HG02678 (cell line): ENCODE results near the gene UFD1.
A peak's percentile ranks its signal among the peaks of the same experiment; 100 is the strongest.

ENCODE experiments used
- ATAC-seq: cut with Tn5 transposase; IDR thresholded peaks from one replicate; pipeline ENCODE4 v1.9.1; 2021; ENCODE audit warnings: mild to moderate bottlenecking, moderate library complexity; ENCODE audit not compliant: unreplicated experiment

The UFD1 gene

GRCh38 chr22:19430890-19431541 lies 48.0 kb downstream of the UFD1 start:
- peak; percentile 3 for ATAC-seq

DNA sequence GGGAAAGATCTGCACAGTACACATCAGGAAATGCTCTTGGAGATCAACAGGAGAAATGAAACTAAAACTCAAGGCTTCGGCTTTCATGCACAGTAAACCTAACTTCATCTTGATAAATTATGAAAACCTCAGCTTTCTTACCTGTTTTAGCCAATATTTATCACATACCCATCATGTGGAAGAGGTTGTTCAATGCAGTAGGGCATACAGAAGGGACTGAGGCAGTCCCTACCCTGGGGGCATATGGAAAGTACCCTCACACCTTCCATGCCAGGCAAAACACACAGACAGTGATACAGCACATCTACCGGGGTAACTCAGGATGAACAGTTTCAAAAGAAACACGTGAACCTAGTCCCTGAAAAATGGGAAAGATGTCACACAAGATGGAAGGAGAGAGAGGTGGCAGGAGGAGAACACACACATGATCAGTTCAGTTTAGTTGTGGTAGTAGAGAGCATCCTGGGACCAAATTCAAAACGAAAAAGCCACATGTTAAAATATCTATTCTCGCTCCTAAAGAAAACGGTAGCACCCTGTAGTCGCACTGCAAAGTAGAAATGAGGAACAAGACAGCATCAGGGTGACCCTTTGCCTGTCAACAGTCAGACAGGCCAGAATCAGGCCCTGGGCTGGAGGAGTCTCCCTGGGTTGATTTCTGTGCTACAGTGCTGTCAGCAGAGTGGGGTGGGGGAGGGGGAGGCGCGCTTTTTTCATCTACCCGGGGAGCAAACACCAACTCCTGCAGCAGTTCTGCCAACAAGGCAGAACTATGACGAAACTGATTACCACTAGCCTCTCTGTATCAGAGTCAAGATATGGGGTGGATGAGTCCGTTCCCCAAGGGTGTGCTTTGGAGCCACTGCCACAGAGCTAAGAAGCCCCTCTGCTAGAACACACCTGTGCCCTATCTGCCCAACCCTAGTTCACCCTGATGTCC lies 48.8 kb downstream of the UFD1 start:
- no peak for ATAC-seq

DNA sequence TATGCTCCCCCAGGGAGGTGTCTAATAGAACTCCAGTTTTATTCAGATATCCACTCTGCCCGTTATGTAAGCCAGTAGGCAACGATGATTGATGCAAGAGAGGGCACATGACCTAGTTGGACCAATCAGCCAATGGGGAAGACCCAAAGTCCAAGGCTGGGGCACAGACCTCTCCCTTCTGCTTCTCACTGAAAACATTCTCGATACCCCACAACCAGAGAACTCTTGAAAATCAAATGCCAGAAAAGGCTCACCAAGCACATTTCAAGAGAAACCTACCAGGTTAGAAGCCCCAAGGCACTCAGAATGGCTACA lies 54.9 kb downstream of the UFD1 start:
- no peak for ATAC-seq

- no peak for ATAC-seq
These were observed 56.3 kb downstream of the UFD1 start for GRCh38 chr22:19422440-19423301.

- no peak for ATAC-seq
These were observed 58.7 kb downstream of the UFD1 start for GRCh38 chr22:19420321-19420720.

- peak; percentile 51 for ATAC-seq
These were observed 59.4 kb downstream of the UFD1 start for GRCh38 chr22:19419464-19420178.

GRCh38 chr22:19419086-19419463 lies 59.9 kb downstream of the UFD1 start:
- no peak for ATAC-seq

GRCh38 chr22:19412923-19413322 lies 66.1 kb downstream of the UFD1 start:
- ATAC-seq = no peak

DNA sequence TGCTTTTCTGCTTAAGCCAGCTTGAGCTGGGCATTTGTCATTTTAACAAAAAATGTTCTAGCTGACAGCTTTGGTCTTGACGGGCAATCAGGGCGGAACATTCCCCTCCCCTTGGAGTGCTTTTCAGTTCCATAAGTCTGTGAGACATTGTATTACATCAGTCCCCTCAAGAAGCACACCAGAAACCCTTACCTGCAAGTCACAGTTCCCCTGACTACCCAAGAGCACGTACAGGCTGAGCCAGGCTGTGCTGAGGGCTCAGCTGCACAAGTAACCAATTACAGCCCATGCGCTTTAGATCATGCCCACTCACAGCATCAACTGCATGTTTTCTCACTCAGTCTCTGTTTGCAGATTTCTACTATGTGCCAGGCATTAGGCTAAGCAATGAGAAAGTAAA lies 66.5 kb downstream of the UFD1 start:
- ATAC-seq = no peak

GRCh38 chr22:19411690-19412045 lies 67.3 kb downstream of the UFD1 start:
- no peak for ATAC-seq

GRCh38 chr22:19410941-19411689 lies 67.9 kb downstream of the UFD1 start:
- no peak for ATAC-seq

DNA sequence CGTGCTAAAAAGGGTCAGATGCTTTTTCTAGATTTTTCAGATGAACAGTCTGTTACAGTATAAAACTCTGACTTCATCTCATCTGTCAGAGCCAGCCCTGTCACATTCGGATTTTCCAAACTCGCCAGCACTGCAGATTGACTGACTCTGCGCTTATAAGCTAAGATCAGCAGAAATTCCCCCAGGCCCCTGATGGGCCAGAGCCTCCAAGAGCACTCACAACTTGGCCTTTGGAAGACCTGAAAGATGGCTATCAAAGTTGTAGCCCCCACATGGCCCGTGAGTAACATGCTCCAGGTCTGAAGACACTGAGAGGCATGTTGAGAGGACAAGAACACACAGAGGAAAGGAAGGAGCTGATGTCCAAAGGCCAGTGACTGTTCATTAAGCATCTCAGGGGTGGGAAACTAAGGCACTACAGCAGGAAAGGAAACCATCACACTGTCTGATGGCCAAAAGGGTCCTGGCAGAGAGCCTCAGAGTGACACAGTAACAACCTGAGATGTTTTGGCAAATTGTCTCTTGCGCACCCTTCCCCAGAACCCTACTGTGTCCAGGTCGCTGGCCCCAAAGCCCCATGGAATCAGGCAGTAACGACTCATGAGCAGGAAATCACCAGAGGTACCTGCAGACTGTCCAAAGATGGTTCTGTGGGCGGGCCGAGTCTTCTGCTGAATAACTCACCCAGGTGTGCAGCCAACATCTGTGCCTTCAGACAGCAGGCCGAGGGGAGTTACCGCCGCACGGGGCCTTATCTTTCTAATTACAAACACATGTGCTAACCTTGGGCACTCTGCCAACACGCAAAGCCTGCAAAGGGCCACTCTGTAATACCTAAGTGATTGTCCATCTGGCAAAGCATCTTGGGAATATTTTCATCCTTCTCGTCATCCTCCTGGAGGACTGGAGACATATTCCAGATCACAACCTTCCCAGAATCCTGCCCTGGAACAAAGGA lies 71.1 kb downstream of the UFD1 start:
- no peak for ATAC-seq

- ATAC-seq = no peak
These were observed 72.1 kb downstream of the UFD1 start for GRCh38 chr22:19406846-19407245.

GRCh38 chr22:19406281-19406811 lies 72.6 kb downstream of the UFD1 start:
- ATAC-seq = no peak

GRCh38 chr22:19405652-19406051 lies 73.3 kb downstream of the UFD1 start:
- ATAC-seq = no peak

- ATAC-seq = no peak
These were observed 73.9 kb downstream of the UFD1 start for GRCh38 chr22:19405133-19405532.

DNA sequence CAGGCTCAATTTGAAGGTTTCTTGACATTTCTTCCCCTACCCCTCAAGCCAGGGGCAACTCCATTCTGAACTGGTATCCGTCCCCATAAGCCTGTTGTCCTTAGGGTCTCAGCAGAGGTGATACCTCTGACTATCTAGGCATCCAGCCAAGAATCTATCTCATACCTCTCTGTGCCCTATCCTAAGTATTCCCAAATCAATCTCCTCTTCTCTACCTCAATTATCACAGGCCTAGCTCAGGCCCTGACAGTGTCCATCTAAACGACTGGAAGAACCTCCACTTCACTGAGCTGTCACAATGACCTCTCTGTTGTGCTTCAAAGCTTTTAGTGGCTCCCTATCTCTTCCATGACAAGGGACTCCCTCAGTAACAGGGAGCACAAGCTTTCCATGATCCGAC lies 74.3 kb downstream of the UFD1 start:
- no peak for ATAC-seq

- ATAC-seq = no peak
These were observed 76.3 kb downstream of the UFD1 start for GRCh38 chr22:19402642-19403191.

DNA sequence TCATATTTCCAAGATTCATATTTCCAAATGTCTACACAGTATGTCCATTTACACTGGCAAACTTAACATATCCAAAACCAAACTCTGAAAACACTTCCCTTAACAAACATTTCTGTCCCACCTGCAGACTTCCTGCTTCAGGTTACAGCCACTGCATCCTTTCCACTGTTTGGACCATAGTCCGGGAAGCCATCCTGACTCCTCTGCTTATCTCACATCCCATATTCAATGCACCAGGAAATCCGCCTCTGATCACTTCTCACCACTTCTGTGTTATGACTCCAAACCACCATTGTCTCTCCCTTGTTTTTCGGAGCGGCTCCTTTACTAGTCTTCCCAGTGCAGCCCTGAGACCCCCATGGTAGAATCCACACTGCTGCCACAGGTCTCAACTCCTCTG lies 77.5 kb downstream of the UFD1 start:
- no peak for ATAC-seq
